Thymus (tissue), 11 donors: ENCODE data around the gene CELSR1. TPM values are rescaled to one million over a fixed set of nuclear protein-coding genes. Genes with fewer than 3 reads are reported as not detected.

Experiments
- DNase-seq, 9 donors: peaks; one replicate each; pipeline ENCODE4 v3.0.0-alpha.2; 2013; ENCODE audit warnings: low spot score in 9 of 9, low read depth in 6 of 9, missing footprints in 1 of 9
- H3K27ac ChIP-seq, 2 donors: one replicate each; pipeline ENCODE4 v1.5.1; 2013; ENCODE audit warnings: control low read depth in 1 of 2, low read depth in 1 of 2, low read length in 1 of 2, mild to moderate bottlenecking in 1 of 2, moderate library complexity in 1 of 2
- H3K27me3 ChIP-seq, 2 donors: one replicate each; pipeline ENCODE4 v1.5.1; 2013; ENCODE audit warnings: low read length in 1 of 2; ENCODE audit not compliant: control insufficient read depth in 2 of 2, insufficient read depth in 1 of 2
- H3K36me3 ChIP-seq, 2 donors: one replicate each; pipeline ENCODE4 v1.5.1; 2013; ENCODE audit warnings: low read length in 1 of 2, mild to moderate bottlenecking in 1 of 2, moderate library complexity in 1 of 2; ENCODE audit not compliant: control insufficient read depth in 2 of 2, insufficient read depth in 2 of 2
- H3K4me1 ChIP-seq, 2 donors: one replicate each; pipeline ENCODE4 v1.5.1; 2013; ENCODE audit warnings: low read length in 2 of 2; ENCODE audit not compliant: control insufficient read depth in 2 of 2, insufficient read depth in 2 of 2
- H3K4me3 ChIP-seq, 2 donors: one replicate each; pipeline ENCODE4 v1.5.1; 2013; ENCODE audit warnings: low read length in 2 of 2, control low read depth in 1 of 2, mild to moderate bottlenecking in 1 of 2
- H3K9me3 ChIP-seq, 2 donors: one replicate each; pipeline ENCODE4 v1.5.1; 2013; ENCODE audit warnings: low read length in 1 of 2, mild to moderate bottlenecking in 1 of 2; ENCODE audit not compliant: control insufficient read depth in 2 of 2, insufficient read depth in 1 of 2
- WGBS: extraction: QIAGEN DNeasy Blood & Tissue Kit; methylation state at CpG from one replicate; pipeline ENCODE4 v1.1.7; 2013; 5-methylcytosine and 5-hydroxymethylcytosine counted together
- polyA plus RNA-seq: library from polyadenylated mRNA; stranded (reverse); fragments of 200-250 nt; gene quantifications from one replicate; pipeline ENCODE4 v1.2.3, GENCODE V29; 2013
- total RNA-seq: library from RNA; stranded (reverse); fragments of 120-200 nt; gene quantifications from one replicate; pipeline ENCODE4 v1.2.4, GENCODE V29; 2013
- donor health status: healthy.

CELSR1 gene
- total and polyA plus RNA-seq, 2 donors, result 3.7 to 9.4 TPM

DNA sequence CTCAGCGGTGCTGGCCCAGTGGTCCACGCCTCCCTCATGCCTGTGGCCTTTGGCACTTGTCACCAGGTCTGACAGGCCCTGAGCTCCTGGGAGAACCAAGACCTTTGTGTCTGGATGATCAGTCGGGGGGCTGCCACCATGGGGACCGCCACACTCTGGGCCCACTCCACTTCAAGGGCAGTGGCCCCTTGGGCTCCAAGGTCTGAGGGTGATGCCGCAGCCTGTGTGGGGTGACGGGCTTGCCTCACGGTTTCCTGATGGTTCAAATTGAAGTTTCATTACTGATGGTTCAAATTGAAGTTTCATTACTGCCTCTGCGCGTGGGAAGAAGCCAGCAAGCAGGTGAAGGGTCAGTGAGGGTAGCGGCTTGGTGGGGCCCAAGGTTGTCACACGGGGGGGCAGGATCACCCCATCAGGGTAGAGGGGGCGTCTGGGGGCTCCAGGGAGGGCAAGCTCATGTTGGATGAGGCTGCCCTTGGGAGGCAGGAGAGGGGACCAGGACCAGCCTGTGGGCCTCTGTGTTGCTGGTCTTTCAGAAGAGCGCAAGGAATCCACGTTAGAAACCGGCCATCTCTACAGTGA lies 174.4 kb downstream of the CELSR1 start:
- Histone ChIP-seq H3K4me1 (no peaks in the 10 kb centered on the region), H3K9me3 (peaks cover 0 to 1% of the 10 kb centered on the region in 2 donors), H3K4me3 (no peak overlapping the region), H3K36me3 (peaks cover 2 to 6% of the 10 kb centered on the region in 2 donors), H3K27me3 (peaks cover 0 to 36% of the 10 kb centered on the region in 2 donors), H3K27ac (no peak overlapping the region)
- DNase-seq, result no peak
- WGBS, result 95% methylated on average over 15 of the region's 15 CpGs

DNA sequence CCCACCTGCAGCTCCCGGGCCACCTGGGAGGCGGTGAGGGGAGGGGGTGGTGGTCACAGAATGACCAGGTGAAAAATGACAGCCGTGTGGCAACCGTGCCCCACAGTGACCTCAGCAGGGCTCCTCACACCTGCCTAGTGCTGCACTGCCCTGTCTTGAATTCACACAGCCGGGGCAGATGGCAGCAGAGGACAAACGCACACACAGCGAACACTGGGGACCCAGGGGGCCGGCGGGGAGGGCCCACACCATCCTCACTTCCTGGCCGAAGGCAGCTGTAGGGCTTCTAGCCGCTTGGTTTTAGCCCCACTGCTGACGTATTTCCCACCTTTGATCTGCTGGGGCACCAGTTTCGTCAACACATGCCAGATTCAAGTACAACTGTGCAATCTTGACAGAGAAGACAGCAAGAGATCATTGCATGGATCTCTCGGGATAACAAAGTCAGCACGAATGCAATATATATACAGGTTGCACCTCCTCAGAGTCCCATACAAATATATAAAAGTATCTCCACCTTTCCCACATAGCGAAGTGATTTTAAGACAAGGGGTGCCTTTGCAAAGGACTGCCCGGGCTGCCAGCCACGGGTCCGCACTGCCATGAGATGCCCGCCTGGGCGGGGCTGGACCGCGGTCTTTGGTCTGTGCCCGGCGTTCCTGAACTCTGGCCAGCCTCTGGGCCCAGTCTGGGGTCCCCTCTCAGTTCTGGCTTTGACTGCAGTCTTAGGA lies 175.1 kb downstream of the CELSR1 start:
- Histone ChIP-seq H3K4me1 (no peaks in the 10 kb centered on the region), H3K9me3 (peaks cover 0 to 1% of the 10 kb centered on the region in 2 donors), H3K4me3 (no peak overlapping the region), H3K27ac (no peak overlapping the region), H3K27me3 (peaks cover 0 to 30% of the 10 kb centered on the region in 2 donors), H3K36me3 (peaks cover 5 to 8% of the 10 kb centered on the region in 2 donors)
- no peak for DNase-seq
- 70% methylated on average over 25 of the region's 25 CpGs for WGBS

DNA sequence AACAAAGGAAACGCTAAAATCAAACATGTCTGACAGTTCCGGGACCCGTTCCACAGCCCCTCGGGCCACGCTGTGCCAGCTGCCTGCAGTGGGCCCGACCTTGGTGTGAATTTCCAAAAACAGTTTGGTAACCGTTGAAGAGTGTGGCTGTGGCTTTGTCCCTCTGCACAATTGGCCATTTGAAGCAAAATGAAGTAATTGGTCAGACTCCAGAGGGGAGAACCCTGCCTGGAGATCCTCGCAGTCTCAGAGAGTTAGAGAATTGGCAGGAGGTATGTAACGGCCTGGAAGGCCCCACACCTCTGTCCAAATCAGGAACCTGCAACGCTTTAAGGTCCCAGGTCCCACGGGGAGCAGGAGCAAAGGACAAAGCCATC lies 175.6 kb downstream of the CELSR1 start:
- Histone ChIP-seq H3K4me3 (no peak overlapping the region), H3K27me3 (peaks cover 0 to 25% of the 10 kb centered on the region in 2 donors), H3K4me1 (no peaks in the 10 kb centered on the region), H3K36me3 (peaks cover 5 to 14% of the 10 kb centered on the region in 2 donors), H3K9me3 (peaks cover 0 to 1% of the 10 kb centered on the region in 2 donors), H3K27ac (no peak overlapping the region)
- WGBS, result 82% methylated on average over 11 of the region's 11 CpGs
- DNase-seq, result no peak

DNA sequence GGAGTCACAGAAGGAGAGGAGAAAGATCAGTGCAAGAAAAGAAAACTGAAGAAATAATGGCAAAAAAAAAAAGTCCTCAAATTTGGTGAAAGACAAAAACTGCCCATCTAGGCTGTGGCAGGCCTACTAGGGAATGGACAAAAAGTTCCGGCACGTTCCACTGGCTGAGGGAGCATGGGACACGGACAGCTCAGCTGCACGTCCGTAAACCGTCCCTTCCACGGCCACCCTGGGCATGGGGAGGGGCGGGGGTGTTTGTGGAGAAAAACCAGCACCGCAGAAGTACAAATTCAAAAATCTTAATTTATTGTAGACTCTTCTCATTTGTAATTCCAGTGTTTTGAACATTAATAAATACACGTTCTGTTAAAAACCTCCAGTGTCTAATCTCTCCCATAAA lies 176.5 kb downstream of the CELSR1 start:
- no peak for DNase-seq
- Histone ChIP-seq H3K4me3 (no peak overlapping the region), H3K4me1 (peaks cover 0 to 4% of the 10 kb centered on the region in 2 donors), H3K27ac (no peak overlapping the region), H3K27me3 (peaks cover 0 to 20% of the 10 kb centered on the region in 2 donors), H3K36me3 (peaks cover 11 to 23% of the 10 kb centered on the region in 2 donors), H3K9me3 (peaks cover 0 to 1% of the 10 kb centered on the region in 2 donors)
- 92% methylated on average over 10 of the region's 10 CpGs for WGBS

DNA sequence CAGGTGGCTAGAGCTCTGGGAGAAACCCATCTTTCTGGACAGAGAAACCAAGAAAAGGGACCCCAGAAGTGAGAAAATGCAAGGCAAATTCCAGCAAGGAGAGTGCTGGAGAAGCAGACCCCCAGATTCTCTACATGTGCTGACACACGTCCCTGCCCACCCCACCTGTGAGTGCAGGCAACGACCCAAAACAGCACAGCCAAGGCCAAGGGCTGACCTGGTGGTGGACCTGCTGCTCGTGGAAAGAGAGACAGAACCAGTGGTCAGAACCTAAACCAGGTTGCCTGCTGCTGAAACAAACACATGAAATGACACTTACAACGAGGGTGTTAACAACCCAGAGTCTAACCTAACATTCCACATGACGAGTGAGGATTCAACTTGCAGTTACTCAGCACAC lies 177.3 kb downstream of the CELSR1 start:
- Histone ChIP-seq H3K27ac (no peak overlapping the region), H3K27me3 (peaks cover 0 to 19% of the 10 kb centered on the region in 2 donors), H3K36me3 (peaks cover 18 to 31% of the 10 kb centered on the region in 2 donors), H3K9me3 (peaks cover 0 to 1% of the 10 kb centered on the region in 2 donors), H3K4me1 (peaks cover 0 to 7% of the 10 kb centered on the region in 2 donors), H3K4me3 (no peak overlapping the region)
- 94% methylated on average over 5 of the region's 5 CpGs for WGBS
- no peak for DNase-seq

DNA sequence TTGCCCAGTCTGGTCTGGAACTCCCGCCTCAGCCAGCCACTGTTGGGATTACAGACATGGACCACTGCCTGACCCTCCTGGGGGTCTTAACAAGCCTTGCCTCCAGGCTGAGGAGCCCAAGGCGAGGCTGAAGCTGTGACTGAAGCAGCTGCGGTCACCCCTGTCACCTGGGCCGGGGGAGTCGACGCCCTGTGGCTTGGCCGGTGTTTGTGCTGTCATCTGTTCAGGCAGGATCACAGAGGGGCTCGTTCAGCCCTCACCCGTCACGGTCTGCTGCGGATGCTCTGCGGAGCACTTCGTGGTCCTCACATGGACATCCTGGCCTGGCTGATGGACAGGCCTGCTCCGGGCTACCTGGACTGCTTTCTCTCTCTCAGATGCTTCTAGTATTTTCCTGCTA lies 178.1 kb downstream of the CELSR1 start:
- WGBS, result 93% methylated on average over 14 of the region's 14 CpGs
- peaks cover 0 to 13% of the 10 kb centered on the region in 2 donors for H3K27me3 ChIP-seq
- H3K27ac ChIP-seq, result no peak overlapping the region
- peaks cover 21 to 37% of the 10 kb centered on the region in 2 donors for H3K36me3 ChIP-seq
- no peak overlapping the region for H3K4me3 ChIP-seq
- H3K9me3 ChIP-seq, result peaks cover 0 to 1% of the 10 kb centered on the region in 2 donors
- H3K4me1 ChIP-seq, result peaks cover 0 to 7% of the 10 kb centered on the region in 2 donors
- no peak for DNase-seq

DNA sequence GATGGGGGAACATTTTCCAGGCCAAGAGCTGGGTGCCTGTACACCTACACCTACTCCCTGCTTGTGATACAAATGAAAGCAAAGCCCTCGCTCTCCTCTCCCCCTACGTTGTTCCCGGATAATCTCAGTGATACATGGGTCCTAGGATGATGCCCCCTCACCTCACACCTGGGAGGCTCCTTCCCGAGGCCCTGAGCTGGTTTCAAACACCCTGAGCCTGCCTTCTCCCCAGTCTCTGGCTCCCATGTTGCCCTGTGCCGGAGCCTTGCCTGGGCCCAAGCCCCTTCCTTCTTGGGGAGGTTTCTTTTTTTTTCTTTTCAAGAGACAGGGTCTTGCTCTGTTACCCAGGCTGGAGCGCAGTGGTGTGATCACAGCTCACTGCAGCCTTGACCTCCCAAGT lies 178.7 kb downstream of the CELSR1 start:
- H3K9me3 ChIP-seq, result peaks cover 0 to 1% of the 10 kb centered on the region in 2 donors
- no peak for DNase-seq
- peaks cover 0 to 12% of the 10 kb centered on the region in 2 donors for H3K27me3 ChIP-seq
- no peak overlapping the region for H3K27ac ChIP-seq
- peaks cover 27 to 43% of the 10 kb centered on the region in 2 donors for H3K36me3 ChIP-seq
- 96% methylated on average over 6 of the region's 6 CpGs for WGBS
- no peak overlapping the region for H3K4me3 ChIP-seq
- peaks cover 0 to 7% of the 10 kb centered on the region in 2 donors for H3K4me1 ChIP-seq

DNA sequence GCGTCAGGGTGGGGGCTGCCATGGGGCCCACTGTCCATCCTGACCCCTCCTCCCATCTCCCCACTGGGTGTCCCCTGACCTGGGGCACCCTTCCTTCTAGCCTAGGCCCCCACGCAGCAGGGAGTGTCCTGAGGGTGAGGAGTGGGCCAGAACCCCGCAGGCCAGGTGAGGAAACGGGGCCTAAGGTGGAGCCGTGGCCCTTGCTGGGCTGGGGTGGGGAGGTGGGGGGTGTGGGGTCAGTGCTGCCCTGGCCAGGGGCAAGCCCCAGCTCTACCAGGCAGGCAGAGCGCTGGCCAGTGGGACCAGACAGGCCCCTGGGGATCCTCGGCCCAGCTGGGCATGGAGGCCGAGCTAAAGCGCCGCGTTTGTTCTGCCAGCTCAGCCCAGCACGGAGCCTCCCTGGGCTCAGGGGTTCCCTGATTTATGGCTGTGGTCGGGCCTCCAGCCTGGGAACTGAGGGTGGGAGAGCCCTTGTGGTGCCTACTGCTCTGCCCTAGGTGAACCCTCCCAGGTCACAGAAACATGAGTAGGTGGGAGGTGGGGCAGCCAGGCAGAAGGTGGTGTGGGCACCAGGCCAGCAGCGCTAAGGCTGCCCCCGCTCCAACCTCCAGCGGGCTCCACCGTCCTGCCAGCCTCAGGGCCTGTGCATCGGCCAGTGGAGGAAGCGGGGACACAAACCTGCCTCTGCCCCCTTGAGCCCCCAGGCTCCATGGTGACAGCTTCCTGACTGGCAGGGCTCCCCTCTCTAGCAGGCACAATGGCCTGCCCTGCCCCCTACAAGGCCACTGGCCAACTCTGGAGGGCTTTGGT lies 179.5 kb downstream of the CELSR1 start:
- peaks cover 34 to 51% of the 10 kb centered on the region in 2 donors for H3K36me3 ChIP-seq
- no peak for DNase-seq

More for the DNA sequence above, 179.5 kb downstream of the CELSR1 start:
- WGBS, result 88% methylated on average over 19 of the region's 19 CpGs
- Histone ChIP-seq H3K9me3 (peaks cover 0 to 1% of the 10 kb centered on the region in 2 donors), H3K4me3 (no peak overlapping the region), H3K4me1 (peaks cover 0 to 7% of the 10 kb centered on the region in 2 donors), H3K27ac (no peak overlapping the region), H3K27me3 (peaks cover 0 to 9% of the 10 kb centered on the region in 2 donors)
